HG02938 (cell line): ENCODE results near the gene SLC17A3.

Experiments used
- ATAC-seq: cut with Tn5 transposase; IDR thresholded peaks from one replicate; pipeline ENCODE4 v1.9.1; 2021; ENCODE audit warnings: mild to moderate bottlenecking, moderate library complexity; ENCODE audit not compliant: unreplicated experiment

SLC17A3 gene

DNA sequence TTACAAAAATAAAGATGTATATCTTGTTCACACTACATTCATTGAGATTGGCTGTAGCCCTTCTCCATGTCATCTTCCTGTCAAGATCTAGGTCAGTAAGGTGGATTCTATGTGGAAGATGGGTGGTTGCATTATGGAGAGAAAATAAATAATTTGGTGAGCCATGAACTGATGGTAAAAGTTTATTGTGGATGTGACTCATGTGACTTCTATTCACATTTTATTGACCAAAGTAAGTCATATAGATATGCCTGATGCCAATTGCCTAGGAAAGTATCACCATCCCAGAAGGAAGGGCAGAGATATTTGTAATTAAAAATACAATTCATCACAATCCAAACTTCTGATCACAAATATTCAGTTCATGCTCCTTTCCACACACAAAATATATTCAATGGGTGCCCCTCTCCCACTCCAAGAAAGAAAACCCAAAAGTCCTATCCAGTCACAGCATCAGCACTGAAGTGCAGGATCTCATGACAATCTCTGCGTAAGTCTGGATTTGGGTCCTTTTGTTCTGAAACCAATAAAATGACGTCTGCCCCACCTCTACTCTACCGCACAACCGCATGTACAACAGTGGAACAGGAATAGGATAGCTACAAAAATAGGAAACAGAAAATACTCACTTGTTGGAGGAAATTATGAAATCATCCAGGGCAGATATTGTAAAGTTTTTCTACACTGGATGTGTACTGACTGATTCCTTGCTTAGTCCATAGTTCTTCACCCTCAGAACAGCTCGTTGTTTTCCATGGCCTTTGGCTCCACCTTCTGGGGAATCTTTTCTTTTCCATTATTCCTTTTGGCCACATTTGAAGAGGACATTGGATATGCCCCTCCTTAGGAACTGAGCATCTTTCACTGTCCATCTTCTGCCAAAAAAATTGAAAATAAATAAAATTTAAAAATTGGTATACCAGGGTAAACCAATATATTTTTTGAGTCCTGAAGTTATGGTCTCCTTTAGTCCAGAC is 16.1 kb upstream of the SLC17A3 start:
- ATAC-seq, result no peak

DNA sequence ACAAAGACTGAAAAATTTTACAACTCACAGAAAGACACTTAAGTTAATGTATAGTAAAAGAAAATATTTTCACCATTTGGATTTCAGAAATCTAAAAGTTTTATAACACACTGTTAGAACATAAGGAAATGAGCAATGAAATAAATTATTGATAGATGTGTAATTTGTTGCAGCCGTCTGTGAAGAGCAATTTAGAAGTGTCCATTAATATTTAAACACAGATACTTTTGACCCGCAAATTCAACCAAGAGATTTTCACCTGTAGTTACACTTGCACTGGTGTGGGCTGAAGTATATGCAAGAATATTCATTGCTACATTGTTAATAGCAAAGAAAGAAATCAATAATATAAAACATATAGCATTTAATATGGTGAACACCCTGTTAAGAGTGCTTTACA is 14.6 kb upstream of the SLC17A3 start:
- ATAC-seq, result no peak

DNA sequence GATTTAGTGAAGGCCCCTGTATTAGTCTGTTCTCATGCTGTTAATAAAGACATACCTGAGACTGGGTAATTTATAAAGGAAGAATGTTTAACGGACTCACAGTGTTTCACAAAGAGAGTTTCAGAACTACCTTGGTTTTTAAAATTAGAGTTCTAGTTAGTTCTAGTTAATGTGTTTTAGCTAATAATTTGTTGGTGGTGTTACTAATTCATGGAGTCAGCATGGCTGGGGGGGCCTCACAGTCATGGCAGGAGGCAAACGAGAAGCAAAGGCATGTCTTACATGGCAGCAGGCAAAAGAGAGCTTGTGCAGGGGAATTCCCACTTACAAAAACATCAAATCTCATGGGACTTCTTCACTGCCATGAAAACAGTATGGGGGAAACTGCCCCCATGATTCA is 12.0 kb upstream of the SLC17A3 start:
- no peak for ATAC-seq

DNA sequence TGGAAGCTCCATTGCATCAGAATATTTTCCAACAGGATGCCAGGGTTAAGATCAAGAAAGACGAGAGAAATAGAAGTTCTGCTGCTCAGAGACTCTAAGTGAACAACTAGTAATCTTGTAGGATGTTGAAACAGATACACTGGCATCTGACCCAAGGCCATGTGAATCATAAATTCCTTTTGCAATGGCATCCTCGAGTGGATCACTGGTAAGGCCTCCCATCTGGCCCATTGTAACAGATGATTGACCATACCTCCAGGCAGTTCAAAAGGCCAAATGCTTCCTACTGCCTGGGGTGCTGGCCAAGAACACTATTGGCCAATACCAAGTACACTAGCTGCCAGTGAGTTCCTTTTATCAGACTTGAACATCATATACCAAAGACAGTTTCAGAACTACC is 9.9 kb upstream of the SLC17A3 start:
- ATAC-seq, result no peak

DNA sequence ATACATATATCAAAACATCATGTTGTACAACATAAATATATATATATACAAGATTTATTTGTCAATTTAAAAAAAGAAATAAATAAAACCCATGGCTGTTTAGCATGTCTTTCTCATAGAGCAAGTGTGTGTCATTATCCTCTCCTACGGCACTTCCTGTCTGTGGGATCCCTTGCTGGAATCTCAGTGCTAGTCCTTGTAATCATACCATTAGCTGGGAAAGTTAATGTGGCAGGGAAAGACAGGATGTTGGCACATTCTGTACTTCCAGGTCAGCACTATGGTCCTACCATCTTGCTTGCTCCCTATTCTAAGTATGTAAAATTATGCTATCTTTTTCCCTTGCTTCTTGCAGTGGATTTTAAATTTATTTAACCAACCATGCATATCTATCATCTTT is 9.5 kb upstream of the SLC17A3 start:
- no peak for ATAC-seq

DNA sequence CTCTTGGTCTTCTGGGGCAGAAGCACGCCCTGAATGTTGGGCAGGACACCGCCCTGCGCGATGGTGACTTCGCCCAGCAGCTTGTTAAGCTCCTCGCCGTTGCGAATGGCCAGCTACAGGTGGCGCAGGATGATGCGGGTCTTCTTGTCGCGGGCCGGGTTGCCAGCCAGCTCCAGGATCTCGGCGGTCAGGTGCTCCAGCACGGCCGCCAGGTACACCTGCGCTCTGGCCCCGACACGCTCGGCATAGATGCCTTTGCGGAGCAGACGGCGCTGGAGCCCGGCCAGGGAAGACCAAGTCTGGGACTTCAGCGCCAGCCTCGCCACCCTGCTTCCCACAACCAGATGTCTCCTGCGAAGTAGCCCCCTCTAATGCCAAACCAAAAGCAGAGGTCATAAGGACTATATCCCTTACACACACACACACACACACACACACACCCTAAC is 8.0 kb upstream of the SLC17A3 start:
- ATAC-seq, result no peak

DNA sequence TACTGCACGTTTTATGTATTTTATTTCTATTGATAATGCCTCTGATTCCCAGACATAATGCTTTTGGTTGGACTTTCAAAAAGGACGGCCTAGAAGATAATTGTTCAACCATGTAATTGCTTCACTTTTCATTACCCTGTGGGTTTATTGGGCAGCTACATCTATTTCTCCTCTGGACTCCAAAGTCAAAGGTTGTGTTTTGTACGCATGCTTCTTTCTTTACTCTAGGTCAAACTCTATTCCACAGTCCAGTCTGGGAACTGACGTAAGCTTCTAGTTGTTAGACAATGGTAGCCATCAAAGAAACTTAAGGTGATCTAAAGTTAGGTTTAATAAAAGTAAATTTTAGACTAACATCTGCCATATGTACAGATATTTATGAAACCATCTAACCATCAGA is 6.6 kb upstream of the SLC17A3 start:
- ATAC-seq, result no peak

DNA sequence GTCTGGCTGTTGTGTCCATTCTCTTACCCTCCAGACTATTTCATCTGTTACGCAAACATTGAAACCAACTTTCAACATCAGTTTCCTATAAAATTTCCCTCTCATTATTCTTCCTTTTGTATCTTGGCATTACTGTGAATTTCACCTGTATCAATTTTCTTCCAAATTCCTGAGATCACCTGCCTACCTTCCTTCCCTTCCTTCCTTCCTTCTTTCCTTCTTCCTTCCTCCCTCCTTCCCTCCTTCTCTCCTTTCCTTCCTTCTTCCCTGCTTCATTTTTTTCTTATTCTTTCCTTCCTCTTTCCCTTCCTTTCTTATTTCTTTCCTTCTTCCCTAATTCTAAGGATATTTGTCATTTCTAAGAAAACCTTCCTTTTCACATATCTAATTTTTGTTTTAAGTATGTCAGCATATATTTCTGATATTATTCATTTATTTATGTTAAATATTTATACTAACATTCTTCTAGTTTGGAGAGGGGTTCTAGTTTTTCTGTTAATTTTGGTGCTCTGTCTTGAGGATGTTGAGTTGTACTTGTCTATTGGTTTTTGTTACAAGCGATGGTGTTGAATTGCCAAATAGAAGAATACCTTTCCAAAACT is 4.8 kb upstream of the SLC17A3 start:
- no peak for ATAC-seq

DNA sequence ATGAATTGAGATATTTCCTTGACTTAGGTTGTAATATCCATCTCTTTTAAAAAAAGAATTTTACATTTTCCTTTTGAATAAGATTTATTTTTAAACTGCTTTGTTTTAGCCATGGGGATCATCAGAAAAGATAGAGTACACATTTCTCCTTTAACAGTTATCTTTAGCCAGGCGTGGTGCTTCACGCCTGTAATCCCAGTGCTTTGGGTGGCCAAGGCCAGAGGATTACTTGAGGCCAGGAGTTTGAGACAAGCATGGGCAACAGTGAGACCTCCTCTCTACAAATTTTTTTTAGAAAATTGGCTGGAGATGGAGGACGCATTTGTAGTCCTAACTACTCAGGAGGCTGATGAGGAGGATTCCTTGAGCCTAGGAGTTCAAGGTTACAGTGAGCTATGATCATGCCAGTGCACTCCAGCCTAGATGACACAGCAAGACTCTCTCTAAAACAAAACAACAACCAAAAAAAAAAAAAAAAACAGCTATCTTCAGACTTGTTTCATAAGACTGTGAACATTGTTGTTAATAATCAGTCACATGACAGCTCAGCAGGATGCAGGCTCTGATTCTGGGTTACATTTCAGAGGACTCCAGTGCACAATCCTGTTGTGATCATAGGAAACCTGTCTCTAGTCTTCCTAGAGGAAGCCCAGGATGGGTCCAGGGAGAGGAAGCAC is 2.0 kb upstream of the SLC17A3 start:
- no peak for ATAC-seq

DNA sequence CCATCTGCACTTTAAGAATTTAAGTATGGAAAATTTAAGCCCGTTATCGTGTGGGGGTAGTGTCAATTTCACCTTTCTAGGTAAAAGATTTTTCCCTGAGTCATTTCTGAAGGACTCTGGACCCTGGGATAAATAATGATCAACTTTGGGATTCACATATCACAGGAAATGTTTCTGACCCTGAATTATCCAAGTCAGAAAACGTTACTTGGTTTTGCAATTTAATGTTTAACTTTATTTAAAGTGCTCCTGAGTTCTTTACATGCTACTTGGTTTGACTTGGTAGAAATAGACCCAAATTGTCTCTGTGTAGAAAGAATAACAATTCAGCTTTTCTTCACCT is 1.5 kb upstream of the SLC17A3 start:
- ATAC-seq, result no peak

DNA sequence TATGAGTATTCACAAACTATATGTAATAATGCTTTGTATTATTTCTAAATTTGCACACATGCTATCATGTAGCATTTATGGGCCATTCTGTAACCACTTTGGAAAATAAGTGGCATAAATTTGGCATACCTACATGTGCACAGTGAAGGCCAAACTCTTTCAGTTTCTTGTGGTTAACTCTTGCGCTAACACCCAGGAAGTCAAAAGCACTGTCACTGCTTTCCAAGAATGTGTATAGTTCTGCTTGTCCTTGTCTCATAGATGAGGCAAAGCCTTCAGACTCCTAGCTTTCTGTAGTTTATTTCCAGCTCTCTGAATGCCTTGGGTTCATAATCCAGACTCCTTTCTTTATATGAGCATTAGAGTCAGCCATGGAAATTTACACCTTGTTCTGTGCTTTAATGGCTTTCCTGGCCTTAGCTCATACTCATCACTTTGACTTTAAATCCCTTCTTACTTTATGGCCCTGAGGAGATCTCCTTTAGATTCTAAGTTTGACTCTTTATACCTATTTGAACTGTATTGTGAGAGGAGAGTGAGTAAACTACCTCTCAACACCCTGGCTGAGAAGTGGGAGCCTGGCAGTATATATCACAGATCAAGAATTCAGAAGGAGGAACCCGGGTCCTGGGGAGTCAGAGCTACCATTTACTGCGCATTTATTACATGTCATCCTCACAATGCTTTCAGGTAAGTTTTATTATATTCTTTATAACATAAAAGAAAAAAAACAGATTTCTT is 949 bp upstream of the SLC17A3 start:
- no peak for ATAC-seq

DNA sequence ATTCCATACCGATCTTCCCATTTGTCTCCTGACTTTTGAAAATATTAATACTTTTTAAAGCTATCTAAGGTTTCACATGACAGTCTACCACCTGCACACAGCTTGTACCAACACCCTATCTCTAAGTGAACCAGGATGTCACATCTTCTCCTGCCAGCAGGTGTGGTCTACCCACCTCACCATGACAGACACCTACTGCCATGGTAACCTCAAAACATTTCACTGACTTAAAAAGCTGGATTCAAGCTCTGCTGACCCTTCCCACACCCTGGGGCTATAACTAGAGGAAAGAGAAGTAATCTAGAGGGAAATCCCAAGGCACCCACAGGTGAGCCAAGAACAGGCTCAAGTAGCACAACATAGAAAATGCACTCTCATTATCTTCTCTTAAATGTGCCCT is 1.2 kb downstream of the SLC17A3 start:
- ATAC-seq, result no peak

DNA sequence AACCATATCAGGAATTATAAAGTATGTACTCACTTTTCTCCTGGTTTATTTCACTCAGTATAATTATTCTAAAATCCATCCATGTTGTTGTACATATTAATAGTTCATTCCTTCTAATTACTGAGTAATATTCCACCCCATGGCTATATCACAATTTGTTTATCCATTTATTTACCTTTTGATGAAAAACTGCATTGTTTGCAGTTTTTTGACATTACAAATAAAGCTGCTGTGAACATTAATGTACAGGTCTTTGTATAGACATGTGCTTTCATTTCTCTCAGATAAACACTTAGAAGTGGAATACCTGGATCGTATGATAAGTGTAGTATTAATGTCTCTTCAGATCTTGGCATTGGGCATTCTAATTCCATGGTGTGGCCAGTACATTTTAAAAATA is 4.2 kb downstream of the SLC17A3 start:
- ATAC-seq, result no peak

DNA sequence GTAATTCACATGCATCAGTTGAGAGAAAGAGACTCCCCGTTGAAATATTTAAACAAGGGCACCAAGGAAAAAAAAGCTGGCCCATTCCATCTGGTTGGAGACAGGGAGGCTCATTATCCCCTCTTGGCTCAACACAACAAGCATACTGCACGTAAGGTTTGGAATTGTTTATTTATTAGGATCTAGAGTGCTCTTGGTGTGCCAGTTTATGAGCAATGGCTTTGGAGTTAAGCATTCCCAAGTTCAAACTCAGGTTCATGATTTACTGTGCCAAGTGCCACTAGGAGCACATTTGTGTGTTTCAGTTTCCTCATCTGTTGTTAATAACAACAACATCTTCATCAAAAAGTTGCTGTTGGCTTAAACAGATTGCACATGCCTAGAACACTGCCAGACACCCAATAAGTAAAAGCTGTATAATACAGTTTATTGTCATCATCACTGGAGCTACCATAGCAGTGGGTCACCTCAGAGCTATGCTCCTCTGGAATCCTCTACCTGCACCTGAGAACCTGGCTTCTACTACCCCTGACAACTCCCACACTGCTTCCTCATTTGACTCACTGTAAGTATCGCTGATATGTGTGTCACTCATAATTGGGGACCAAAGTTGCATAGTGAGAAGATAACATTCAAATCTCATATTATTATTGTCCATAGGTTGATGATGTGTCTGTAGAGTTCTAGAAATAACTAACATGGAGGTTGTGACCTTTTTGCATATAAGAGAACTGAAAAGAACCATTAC is 5.4 kb downstream of the SLC17A3 start:
- ATAC-seq, result no peak

DNA sequence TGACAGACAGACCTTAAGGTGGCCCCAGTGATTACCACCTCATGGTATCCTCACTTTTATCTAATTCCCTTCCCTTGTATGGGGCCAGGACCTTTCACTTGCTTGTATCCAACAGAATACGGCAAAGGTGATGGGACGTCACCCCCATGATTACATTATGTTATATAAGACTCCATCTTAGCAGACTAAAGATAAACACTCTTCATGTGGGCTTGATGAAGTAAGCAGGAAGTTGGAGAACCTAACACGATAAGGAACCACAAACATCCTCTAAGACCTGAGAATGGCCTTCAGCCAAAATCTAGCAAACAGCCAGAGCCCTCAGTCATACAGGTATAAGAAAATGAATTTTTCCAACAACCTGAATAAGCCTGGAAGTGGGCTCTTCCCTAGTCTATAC is 8.0 kb downstream of the SLC17A3 start:
- no peak for ATAC-seq

DNA sequence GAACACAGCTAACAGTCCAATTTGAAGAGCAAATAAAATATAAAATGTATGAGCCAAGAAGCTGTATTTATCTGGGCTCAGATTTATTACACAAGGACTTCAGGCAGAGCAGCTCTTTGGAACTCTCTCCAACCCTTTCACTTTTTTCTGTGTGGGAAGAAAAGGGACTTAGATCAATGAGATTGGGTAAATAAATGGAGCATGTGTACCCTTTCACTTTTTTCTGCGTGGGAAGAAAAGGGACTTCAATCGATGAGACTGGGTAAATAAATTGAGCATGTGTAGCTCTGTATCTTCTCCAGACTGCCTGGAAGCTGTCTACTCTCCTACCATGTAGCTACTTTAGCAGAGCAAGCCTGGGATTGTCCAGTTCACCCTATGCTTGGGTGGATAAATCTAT is 10.7 kb downstream of the SLC17A3 start:
- ATAC-seq, result no peak

DNA sequence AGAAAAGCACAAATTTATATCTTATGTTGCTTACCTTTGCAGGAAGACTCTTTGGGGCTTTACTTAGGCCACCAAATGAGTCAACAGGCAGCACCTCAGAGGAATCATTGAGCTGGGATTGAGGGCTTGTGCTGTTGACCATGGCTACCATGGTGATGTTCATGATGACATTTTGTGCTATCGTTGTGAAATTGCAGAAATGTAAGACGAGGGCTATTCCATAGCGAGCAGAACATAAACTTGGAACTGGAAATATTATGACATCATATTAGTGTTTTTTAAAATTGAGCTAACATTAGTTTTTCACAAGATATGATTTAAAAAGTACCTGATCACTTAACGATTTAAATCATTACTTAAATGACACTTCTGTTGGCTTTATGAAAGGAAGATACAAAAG is 11.8 kb downstream of the SLC17A3 start:
- ATAC-seq, result no peak

DNA sequence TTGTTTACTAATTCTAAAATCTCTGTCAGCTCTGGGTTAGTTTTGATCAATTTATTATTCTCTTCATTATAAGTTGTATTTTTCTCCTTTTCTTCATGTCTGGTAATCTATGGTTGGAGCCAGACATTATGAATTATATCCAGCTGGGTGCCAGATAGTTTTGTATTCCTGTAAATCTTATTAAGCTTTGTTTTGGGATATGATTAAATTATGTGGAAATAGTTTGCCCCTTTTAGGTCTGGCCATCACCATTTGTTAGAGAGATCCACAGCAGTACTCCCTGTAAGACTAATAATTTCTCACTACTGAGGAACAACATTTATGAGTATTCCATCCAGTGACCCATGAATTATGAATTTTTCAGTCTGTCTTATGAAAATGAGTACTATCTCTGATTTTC is 21.3 kb downstream of the SLC17A3 start:
- ATAC-seq, result no peak

DNA sequence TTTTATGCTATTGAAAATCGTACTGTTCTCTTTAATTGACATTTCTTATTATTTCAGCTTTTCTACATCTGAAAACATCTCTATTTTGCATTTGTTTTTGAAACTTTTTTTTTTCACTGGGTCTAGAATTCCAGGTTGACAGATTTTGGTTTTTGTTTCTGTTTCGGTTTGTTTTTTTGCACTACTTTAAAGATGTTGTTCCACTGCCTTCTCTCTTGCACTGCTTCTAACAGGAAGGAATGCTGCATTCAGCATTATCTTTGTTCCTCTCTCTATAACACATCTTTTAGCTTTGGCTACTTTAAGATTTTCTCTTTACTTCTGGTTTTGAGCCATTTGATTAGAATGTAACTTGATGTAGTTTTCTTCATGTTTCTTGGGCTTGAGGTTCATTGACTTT is 22.1 kb downstream of the SLC17A3 start:
- ATAC-seq, result no peak

DNA sequence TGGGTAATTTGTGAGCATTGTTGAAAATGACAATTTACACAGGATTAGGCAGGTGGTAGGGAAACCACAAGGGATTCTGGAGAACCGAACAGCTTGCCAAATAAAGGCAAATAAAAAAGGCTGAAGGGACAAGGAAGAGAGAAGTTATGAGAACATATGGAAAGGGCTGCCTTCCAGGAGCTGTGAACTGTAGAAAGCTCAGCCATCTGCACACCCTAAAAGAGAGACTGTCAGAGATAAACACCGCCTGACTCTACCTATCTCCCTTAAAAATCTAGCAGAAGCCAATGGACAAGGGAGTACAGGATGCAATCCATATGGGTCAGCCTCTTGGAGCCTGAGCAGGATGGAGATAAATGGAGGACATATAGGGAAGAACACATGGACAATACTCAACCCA is 29.5 kb downstream of the SLC17A3 start:
- ATAC-seq, result no peak

DNA sequence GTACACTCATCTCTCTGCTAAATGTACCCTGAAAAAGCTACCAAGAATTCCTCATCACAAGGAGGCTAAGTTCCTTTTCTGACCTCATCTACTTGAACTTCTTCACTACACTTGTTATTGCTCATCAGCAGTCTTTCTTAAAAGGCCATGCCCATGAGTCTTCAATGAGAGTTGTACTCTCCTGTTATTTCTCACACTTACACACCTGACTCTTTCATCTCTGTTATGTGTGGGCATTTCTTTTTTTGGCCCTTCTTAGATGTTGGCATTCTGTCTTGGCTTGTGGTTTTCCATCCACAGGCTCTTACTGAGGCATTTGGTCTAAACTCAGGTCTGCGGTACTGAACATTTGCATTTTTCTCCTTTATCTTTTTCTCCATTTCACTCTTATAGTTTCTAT is 31.5 kb downstream of the SLC17A3 start:
- no peak for ATAC-seq
